Neural progenitor cell (in vitro differentiated cells): Measurements from ENCODE around the gene PPIE.

Source experiments
- CTCF ChIP-seq: fragments of 200-600 bp; sonication (generic); IDR thresholded peaks from 2 replicates; pipeline ENCODE4 v1.5.1; 2017; ENCODE audit warnings: antibody characterized with exemption, mild to moderate bottlenecking
- EZH2 ChIP-seq: fragments of 200-600 bp; sonication (generic); IDR thresholded peaks from 2 replicates; pipeline ENCODE4 v1.6.1; 2017; ENCODE audit warnings: antibody characterized with exemption, mild to moderate bottlenecking, moderate library complexity
- EZH2phosphoT487 ChIP-seq: fragments of 200-600 bp; sonication (generic); IDR thresholded peaks from 2 replicates; pipeline ENCODE4 v1.6.1; 2017; ENCODE audit warnings: antibody characterized with exemption

GRCh38 chr1:39711104-39711965 lies 27.3 kb upstream of the PPIE start:
- TF ChIP-seq CTCF (peak; percentile 50), EZH2 (no peak), EZH2phosphoT487 (no peak)
